Lower lobe of right lung (tissue), 2 donors: Measurements from ENCODE around the gene TRPV4. TPM values are rescaled to one million over a fixed set of nuclear protein-coding genes. Genes with fewer than 3 reads are reported as not detected.

Experiments
- ATAC-seq, 2 donors: fragments of 200-7000 bp; cut with Tn5 transposase; one replicate each; pipeline ENCODE4 v1.9.1; 2020 to 2022; ENCODE audit warnings: mild to moderate bottlenecking in 2 of 2, moderate library complexity in 2 of 2
- DNase-seq: peaks from one replicate; pipeline ENCODE4 v3.0.0-alpha.2; 2020
- H3K27ac ChIP-seq: fragments of 200-600 bp; one replicate; pipeline ENCODE4 v1.8.0; 2022
- H3K27me3 ChIP-seq: fragments of 200-600 bp; one replicate; pipeline ENCODE4 v1.8.0; 2022; ENCODE audit warnings: low read depth
- H3K36me3 ChIP-seq: fragments of 200-600 bp; one replicate; pipeline ENCODE4 v1.8.0; 2022; ENCODE audit warnings: mild to moderate bottlenecking
- H3K4me1 ChIP-seq: fragments of 200-600 bp; one replicate; pipeline ENCODE4 v1.8.0; 2022
- H3K4me3 ChIP-seq: fragments of 200-600 bp; one replicate; pipeline ENCODE4 v1.8.0; 2022; ENCODE audit warnings: mild to moderate bottlenecking
- H3K9me3 ChIP-seq: fragments of 200-600 bp; one replicate; pipeline ENCODE4 v1.8.0; 2022
- CTCF ChIP-seq: fragments of 200-600 bp; IDR thresholded peaks from one replicate; pipeline ENCODE4 v1.8.0; 2022; ENCODE audit warnings: antibody characterized with exemption, mild to moderate bottlenecking
- intact Hi-C: fragments of 100-400 bp; cut with DNase I; formaldehyde crosslinking; loops from one replicate; pipeline ENCODE4 v1.11.0; 2022
- total RNA-seq: library from RNA; stranded (reverse); fragmentation: NEBNext Ultra II Directional; extraction: Animal tissue kit (Norgen Biotek cat#: 25700); gene quantifications from one replicate; pipeline ENCODE4 v1.2.1, GENCODE V29; 2021
- donor health status: DM: no; HTN: yes; CAD: no; lungs with severe emphysema.

Gene TRPV4
- total RNA-seq, 1 donor from 2014 or later: 7.7 TPM

DNA sequence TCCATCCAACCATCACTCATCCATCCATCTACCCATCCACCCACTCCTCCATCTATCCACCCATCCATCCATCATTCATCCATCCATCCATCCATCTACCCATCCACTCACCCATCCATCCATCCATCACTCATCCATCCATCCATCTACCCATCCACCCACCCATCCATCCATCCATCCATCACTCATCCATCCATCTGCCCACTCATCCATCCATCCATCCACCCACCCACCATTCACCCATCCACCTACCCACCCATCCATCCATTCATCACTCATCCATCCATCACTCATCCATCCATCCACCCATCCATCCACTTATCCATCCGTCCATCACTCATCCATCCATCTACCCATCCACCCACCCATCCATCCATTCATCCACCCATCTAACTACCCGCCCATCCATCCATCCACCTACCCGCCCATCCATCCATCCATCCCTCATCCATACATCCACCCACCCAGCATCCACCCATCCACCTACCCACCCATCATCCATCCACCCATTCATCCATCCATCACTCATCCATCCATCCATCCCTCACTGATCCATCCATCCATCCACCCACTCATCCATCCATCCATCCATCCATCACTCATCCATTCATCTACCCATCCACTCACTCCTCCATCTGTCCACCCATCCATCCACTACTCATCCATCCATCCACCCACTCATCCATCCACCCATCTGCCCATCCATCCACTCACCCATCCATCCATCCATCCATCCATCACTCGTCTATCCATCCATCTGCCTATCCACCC lies 24.1 kb downstream of the TRPV4 start:
- Histone ChIP-seq H3K4me1 (no peaks in the 10 kb centered on the region), H3K4me3 (no peak overlapping the region), H3K27me3 (no peaks in the 10 kb centered on the region), H3K9me3 (no peaks in the 10 kb centered on the region), H3K27ac (no peak overlapping the region), H3K36me3 (no peaks in the 10 kb centered on the region)
- DNase-seq (no peak), ATAC-seq (no peak)
- intact Hi-C loops: no loop called here
- no peak for TF ChIP-seq CTCF

GRCh38 chr12:109807954-109808643 lies 25.1 kb downstream of the TRPV4 start:
- DNase-seq: no peak
- no peaks in the 10 kb centered on the region for H3K27me3 ChIP-seq
- no peak for ATAC-seq
- intact Hi-C loops: no loop called here
- no peak for TF ChIP-seq CTCF
- H3K36me3 ChIP-seq: no peaks in the 10 kb centered on the region
- H3K9me3 ChIP-seq: no peaks in the 10 kb centered on the region
- H3K4me1 ChIP-seq: no peaks in the 10 kb centered on the region
- H3K4me3 ChIP-seq: no peak overlapping the region
- no peak overlapping the region for H3K27ac ChIP-seq

DNA sequence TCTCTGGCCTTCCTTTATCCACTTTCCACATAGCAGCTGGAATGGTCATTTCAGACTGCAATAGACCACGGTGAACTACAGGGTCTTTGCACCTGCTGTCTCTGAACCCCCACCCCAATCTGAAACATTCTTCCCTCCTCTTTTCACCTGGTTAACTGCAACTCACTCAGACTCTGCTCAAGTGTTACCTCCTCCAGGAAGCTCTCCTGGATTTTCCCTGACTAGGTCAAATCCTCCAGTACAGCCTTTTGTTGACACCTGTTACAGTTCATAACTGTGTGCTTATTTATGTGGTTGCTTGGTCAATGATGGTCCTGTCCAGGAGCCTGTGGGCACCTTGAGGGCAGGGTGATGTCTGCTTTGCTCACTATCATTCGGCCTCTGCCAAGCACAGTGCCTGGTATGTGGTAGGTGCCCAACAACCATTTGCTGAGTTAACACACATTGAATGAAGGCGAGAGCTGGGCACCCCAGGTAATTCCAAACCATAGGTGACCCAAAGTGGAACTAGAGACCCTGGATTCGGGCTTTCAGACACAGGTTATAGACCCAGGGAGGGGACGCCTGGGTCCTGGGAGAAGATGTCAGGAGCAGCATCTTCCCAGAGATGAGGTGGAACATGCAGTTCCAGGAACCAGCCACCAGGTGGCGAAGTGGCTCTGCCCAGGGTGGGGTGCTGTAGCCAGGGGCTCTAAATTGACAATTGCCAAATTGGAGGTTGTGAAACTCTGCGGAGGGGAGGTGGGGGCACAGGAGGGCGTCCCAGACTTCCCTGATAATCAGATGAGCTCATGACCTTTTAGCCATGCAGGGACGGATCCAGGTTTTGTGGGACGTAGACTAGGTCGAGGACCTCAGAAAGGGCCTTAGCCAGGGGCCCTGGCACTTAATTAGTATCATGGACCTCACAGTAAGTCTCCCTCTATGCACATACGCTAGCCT lies 28.1 kb downstream of the TRPV4 start:
- H3K27me3 ChIP-seq: no peaks in the 10 kb centered on the region
- intact Hi-C loops: no loop called here

GRCh38 chr12:109803678-109804077 lies 29.5 kb downstream of the TRPV4 start:
- intact Hi-C loops: no loop called here
- Histone ChIP-seq H3K4me1 (no peaks in the 10 kb centered on the region), H3K27ac (no peak overlapping the region), H3K9me3 (no peaks in the 10 kb centered on the region), H3K36me3 (no peaks in the 10 kb centered on the region), H3K4me3 (no peak overlapping the region), H3K27me3 (no peaks in the 10 kb centered on the region)
- no peak for TF ChIP-seq CTCF
- DNase-seq (no peak), ATAC-seq (no peak)

More for the DNA sequence above, 28.1 kb downstream of the TRPV4 start:
- Histone ChIP-seq H3K4me1 (no peaks in the 10 kb centered on the region), H3K27ac (no peak overlapping the region), H3K9me3 (no peaks in the 10 kb centered on the region), H3K4me3 (no peak overlapping the region), H3K36me3 (no peaks in the 10 kb centered on the region)
- DNase-seq (peak; percentile 80), ATAC-seq (peak; percentile 84)
- TF ChIP-seq CTCF: peak; percentile 98

GRCh38 chr12:109802828-109803227 lies 30.4 kb downstream of the TRPV4 start:
- Histone ChIP-seq H3K27ac (no peak overlapping the region), H3K27me3 (no peaks in the 10 kb centered on the region), H3K4me3 (no peak overlapping the region), H3K4me1 (no peaks in the 10 kb centered on the region), H3K9me3 (no peaks in the 10 kb centered on the region), H3K36me3 (no peaks in the 10 kb centered on the region)
- TF ChIP-seq CTCF: no peak
- DNase-seq: no peak
- intact Hi-C loops: no loop called here
- no peak for ATAC-seq
